Skin of body (tissue), 2 donors: ENCODE results near the gene UBXN11. TPM values are rescaled to one million over a fixed set of nuclear protein-coding genes. Genes with fewer than 3 reads are reported as not detected.

Source experiments
- DNase-seq: peaks from one replicate; lab custom pipeline; 2025; lab: John Stamatoyannopoulos, UW
- total RNA-seq: library from RNA; depleted of rRNA; stranded (reverse); fragments of >200 nt; gene quantifications from one replicate; pipeline ENCODE4 v1.2.3, GENCODE V29; 2014

The UBXN11 gene
- total RNA-seq, 1 donor from 2014 or later: 8.2 TPM

GRCh38 chr1:26286064-26286416 lies 20.4 kb downstream of the UBXN11 start:
- DNase-seq: no peak

GRCh38 chr1:26285366-26286063 lies 20.9 kb downstream of the UBXN11 start:
- DNase-seq: no peak

- DNase-seq: no peak
Measured at GRCh38 chr1:26284597-26285347, 21.7 kb downstream of the UBXN11 start.

- no peak for DNase-seq
Measured at GRCh38 chr1:26283871-26284596, 22.4 kb downstream of the UBXN11 start.

- DNase-seq: no peak
Measured at GRCh38 chr1:26283279-26283853, 23.1 kb downstream of the UBXN11 start.

GRCh38 chr1:26282401-26282918 lies 24.0 kb downstream of the UBXN11 start:
- DNase-seq: no peak

- DNase-seq: peak; percentile 38
Measured at GRCh38 chr1:26281971-26282370, 24.5 kb downstream of the UBXN11 start.

GRCh38 chr1:26281091-26281958 lies 25.1 kb downstream of the UBXN11 start:
- DNase-seq: no peak

- no peak for DNase-seq
Measured at GRCh38 chr1:26280333-26281042, 25.9 kb downstream of the UBXN11 start.

GRCh38 chr1:26279456-26280332 lies 26.7 kb downstream of the UBXN11 start, which contains the start of gene SH3BGRL3:
Gene SH3BGRL3, plus strand, starts transcription at chr1:26280086. Its CDS starts 70 bp downstream, at chr1:26280156.
- DNase-seq: peak; percentile 66

GRCh38 chr1:26278724-26279455 lies 27.5 kb downstream of the UBXN11 start:
- DNase-seq: peak; percentile 25

GRCh38 chr1:26278303-26278702 lies 28.1 kb downstream of the UBXN11 start:
- no peak for DNase-seq

- no peak for DNase-seq
Measured at GRCh38 chr1:26277719-26278118, 28.7 kb downstream of the UBXN11 start.

- no peak for DNase-seq
Measured at GRCh38 chr1:26277261-26277661, 29.2 kb downstream of the UBXN11 start.

- DNase-seq: no peak
Measured at GRCh38 chr1:26276432-26276838, 30.0 kb downstream of the UBXN11 start.

- peak; percentile 90 for DNase-seq
Measured at GRCh38 chr1:26275580-26276431, 30.6 kb downstream of the UBXN11 start.

- no peak for DNase-seq
Measured at GRCh38 chr1:26274801-26275425, 31.5 kb downstream of the UBXN11 start.
